ENCODE data around the gene SPECC1L.

DNA sequence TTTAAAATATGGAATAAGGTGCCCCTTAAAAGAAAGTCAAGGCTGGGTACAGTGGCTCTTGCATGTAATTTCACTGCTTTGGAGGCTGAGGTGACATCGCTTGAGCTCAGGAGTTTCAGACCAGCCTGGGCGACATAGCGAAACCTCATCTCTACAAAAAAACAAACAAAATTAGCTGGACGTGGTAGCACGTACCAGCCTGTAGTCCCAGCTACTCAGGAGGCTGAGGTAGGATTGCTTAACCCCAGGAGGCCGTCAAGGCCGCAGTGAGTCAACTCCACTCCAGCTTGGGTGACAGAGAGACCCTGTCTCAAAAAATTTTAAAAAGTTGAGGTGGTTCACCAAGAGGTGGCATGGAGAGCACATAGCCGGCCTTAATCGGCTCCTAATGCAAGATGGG, 139.1 kb downstream of the SPECC1L start:
- no peak for TF ChIP-seq TAF1 (IDR thresholded peaks at IDR 0.05; ENCODE audit: borderline replicate concordance, insufficient read depth, low read length)
- TF ChIP-seq, protein P1, sequence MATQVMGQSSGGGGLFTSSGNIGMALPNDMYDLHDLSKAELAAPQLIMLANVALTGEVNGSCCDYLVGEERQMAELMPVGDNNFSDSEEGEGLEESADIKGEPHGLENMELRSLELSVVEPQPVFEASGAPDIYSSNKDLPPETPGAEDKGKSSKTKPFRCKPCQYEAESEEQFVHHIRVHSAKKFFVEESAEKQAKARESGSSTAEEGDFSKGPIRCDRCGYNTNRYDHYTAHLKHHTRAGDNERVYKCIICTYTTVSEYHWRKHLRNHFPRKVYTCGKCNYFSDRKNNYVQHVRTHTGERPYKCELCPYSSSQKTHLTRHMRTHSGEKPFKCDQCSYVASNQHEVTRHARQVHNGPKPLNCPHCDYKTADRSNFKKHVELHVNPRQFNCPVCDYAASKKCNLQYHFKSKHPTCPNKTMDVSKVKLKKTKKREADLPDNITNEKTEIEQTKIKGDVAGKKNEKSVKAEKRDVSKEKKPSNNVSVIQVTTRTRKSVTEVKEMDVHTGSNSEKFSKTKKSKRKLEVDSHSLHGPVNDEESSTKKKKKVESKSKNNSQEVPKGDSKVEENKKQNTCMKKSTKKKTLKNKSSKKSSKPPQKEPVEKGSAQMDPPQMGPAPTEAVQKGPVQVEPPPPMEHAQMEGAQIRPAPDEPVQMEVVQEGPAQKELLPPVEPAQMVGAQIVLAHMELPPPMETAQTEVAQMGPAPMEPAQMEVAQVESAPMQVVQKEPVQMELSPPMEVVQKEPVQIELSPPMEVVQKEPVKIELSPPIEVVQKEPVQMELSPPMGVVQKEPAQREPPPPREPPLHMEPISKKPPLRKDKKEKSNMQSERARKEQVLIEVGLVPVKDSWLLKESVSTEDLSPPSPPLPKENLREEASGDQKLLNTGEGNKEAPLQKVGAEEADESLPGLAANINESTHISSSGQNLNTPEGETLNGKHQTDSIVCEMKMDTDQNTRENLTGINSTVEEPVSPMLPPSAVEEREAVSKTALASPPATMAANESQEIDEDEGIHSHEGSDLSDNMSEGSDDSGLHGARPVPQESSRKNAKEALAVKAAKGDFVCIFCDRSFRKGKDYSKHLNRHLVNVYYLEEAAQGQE (IDR thresholded peaks at IDR 0.05; ENCODE audit: insufficient read depth in 1 of 2, low read depth in 2 of 2, low read length in 2 of 2) = no peak
- no peak for TF ChIP-seq POLR2AphosphoS5 (IDR thresholded peaks at IDR 0.05; ENCODE audit: low read depth, low read length)
